Activated naive CD8-positive, alpha-beta T cell treated with anti-CD3 and anti-CD28 coated beads, Interleukin-2, amount 50 U/mL, for 16 hours (primary cell): Measurements from ENCODE around the gene DOCK3.
"Not testable (repeated sequence)": the region's sequence is repeated elsewhere in the genome, so short reads cannot be mapped to it uniquely, and the experiment has no call there.

Experiments
- DNase-seq: peaks from one replicate; pipeline ENCODE4 v3.0.0-alpha.2; 2020; ENCODE audit warnings: low read depth, low spot score

DOCK3 gene

DNA sequence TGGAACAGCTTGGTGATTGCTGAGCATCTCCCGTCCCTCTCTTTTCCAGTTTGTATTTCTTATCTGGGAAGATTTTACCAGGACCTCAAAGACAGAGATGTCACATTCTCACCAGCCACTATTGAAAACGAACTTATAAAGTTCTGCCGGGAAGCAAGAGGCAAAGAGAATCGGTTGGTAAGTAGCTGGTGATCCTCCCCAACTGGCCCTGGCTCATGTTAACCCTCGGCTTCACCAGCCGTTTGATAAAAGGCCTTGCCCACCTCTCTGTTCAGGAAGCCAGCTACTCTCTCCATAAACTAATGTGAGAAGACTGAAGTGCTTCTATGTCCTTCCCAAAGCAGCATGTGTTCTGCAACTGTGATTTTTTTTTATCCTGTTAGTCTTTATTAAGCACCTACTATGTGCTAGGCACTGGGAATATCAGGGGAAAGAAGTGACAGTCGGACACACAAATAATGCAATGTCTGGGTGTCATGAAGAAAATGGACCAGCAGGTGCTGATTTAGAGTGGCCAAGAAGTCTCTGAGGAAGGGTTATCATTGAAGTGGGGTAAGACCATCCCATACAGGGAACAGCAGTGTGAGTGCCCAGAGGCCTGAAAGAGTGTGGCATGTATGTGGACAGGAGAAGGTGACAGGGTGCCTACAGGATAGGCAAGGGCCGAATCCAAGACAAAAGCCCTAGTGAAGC is 711.6 kb downstream of the DOCK3 start:
- DNase-seq = no peak

GRCh38 chr3:51386852-51387229 is 712.1 kb downstream of the DOCK3 start:
- DNase-seq = no peak

DNA sequence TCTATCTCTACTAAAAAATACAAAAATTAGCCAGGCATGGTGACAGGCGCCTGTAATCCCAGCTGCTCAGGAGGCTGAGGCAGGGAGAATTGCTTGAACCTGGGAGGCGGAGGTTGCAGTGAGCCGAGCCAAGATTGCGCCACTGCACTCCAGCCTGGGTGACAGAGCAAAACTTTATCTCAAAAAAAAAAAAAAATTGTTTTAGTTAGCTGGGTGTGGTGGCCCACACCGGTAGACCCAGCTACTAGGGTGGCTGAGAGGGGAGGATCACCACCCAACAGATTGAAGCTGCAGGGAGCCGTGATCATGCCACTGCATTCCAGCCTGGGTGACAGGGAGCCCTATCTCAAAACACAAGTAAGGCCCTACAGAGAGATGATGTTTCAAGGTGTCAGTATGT is 712.6 kb downstream of the DOCK3 start:
- not testable (repeated sequence) for DNase-seq

DNA sequence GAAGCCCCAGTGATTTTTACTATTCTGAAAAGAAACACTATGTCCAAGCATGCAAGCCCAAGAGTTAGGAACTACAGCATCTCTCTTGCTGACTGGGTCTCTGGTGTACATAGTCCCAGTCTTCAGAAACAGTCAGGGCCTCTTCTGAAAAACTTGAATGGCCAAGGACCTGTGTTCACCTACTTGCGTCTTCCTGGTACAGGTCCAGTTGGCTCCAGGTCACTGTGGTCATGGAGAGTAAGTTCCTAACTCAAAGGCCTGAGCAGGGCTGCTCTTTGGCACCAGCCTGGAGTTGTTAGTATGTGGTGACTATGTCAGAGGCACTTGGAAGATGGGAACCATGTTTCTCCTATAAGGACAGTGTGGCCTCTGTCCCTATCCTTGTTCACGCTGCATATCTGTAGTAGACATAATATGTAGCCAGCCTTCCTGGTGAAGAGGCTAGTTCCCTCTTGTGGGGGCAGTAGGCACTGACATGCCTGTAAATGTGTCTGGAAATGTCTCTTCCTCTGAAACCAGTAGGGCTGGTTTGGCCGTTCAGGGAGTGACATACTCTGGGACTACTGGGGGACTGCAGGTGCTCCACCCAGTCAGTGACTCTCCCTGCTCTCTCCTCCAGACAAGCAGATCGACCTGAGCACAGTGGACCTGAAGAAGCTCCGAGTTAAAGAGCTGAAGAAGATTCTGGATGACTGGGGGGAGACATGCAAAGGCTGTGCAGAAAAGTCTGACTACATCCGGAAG is 713.7 kb downstream of the DOCK3 start:
- DNase-seq = no peak

DNA sequence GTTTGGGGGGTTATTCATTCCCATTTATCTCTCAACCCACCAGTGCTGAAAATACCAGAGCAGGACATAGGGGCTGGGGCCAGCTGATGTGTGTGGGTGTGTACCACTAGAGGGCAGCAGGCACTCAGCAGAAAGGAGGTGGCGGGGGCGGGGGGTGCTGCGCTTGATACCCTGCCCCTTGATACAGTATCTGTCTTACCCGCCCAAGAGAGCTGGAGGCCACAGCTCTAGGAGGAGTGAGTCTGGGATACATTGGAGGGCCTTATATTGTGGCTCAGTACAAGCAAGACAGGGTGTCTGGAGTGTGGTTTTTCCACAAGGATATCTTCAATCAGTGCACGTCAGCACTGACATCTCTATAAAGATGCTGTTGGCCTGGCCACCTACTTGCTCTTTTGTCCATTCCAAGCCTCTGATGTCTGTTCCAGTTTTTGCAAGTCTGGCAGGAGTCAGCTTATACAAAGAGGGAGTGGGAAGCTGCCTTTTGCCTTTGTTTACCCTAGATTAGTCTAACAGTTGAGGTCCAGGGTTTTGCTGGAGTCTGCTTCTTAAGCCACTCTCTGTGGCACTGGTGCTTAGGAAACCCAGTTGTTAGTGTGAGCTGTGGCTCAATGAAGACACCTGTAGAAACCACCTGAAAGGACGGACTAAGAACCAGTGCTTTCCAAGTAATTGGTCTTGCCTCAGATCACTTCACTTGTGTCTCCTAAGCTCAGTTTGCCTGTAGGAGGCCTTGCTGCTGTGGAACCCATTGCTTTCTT is 714.9 kb downstream of the DOCK3 start:
- no peak for DNase-seq

- no peak for DNase-seq
These were observed 715.7 kb downstream of the DOCK3 start for GRCh38 chr3:51390246-51391074.

DNA sequence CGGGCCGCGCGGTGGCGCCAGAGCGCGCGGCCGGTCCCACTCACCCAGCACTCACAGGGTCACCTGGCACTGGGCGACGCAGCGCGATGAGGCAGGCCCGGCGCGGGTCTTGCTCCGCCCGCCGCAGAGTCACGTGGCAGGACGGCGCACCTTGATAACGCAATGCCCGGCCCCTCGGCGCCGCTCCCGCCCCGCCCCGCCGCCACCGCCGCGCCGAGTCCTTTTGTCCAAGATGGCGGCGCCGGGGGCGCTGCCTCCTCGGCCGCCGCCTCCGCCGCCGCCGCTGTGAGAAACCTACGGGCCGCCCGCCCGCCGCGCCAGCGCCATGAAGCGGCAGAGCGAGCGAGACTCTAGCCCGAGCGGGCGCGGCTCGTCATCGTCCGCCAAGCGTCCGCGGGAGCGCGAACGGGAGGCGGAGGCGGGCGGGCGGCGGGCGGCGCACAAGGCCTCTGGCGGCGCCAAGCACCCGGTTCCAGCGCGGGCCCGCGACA is 716.4 kb downstream of the DOCK3 start, which contains the start of gene RBM15B:
Gene RBM15B (plus strand): TSS at position 211 of the 491 bp plus-strand sequence. CDS start 115 bp downstream, at position 326.
- peak; percentile 92 for DNase-seq

GRCh38 chr3:51391566-51392354 is 717.0 kb downstream of the DOCK3 start:
- DNase-seq = no peak

GRCh38 chr3:51392355-51393133 is 717.8 kb downstream of the DOCK3 start:
- no peak for DNase-seq

- no peak for DNase-seq
These were observed 718.4 kb downstream of the DOCK3 start for GRCh38 chr3:51393134-51393495.

DNA sequence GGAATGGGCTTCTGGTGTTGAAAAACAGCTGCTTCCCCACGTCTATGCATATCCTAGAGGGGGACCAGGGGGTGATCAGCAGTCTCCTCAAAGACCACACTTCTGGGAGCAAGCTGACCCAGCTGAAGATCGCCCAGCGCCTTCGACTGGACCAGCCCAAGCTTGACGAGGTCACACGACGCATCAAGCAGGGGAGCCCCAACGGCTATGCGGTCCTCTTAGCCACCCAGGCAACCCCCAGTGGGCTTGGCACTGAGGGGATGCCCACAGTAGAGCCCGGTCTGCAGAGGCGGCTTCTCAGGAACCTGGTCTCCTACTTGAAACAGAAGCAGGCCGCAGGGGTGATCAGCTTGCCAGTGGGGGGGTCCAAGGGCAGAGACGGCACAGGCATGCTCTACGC is 718.8 kb downstream of the DOCK3 start:
- no peak for DNase-seq

DNA sequence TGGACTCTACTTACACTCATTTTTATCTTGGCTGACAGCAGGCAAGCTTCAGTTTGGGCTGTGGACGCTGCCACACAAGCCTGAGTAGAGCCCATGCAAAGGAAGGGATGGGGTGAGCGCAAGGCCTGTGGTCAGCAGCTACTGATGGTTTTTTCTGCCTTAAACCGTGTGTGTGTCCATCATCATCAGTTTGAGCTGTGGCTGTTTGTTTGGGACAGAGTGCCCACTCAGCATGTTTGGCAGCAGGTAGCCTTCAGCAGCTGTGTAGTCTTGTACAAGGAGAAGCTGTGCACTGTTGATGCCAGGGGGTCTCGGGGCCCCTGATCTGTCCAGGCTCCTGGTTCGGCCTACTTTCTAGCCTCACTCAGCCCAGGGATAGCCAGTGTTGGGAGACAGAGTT is 719.8 kb downstream of the DOCK3 start:
- DNase-seq = no peak

DNA sequence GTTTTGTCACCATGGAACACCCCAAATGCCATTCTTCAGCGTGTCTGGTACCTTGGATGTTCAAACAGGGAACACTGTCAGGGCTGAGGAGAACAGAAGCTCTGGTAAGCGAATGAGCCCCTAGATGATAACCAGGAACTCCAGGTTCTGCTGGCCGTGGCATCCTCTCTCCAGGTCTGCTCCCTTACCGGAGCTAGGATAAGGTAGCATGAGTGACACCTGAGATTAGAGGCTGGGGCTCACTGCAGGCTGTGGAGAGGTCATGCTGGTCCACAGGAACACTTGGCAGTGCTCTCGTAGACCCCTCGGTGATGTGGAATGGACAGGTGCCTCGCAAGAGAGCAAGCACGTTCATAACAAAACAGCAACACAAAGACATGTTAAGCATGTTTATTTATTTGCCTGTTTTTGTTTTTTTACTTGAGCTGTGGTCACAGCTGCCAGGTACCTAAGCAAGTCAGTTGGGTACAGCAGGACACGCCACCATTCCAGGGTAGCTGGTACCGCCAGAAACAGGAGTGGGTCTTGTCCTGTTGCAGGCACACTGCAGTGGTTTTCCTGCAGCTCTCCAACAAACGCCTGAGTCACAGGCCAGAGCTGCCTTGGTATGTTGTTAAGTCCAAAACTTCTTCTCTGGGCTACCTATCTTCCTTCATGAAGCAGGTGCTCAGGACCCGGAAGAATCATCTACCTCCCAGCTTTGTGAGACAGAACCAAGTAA is 720.9 kb downstream of the DOCK3 start:
- DNase-seq = no peak

GRCh38 chr3:51396401-51396800 is 721.7 kb downstream of the DOCK3 start:
- no peak for DNase-seq

DNA sequence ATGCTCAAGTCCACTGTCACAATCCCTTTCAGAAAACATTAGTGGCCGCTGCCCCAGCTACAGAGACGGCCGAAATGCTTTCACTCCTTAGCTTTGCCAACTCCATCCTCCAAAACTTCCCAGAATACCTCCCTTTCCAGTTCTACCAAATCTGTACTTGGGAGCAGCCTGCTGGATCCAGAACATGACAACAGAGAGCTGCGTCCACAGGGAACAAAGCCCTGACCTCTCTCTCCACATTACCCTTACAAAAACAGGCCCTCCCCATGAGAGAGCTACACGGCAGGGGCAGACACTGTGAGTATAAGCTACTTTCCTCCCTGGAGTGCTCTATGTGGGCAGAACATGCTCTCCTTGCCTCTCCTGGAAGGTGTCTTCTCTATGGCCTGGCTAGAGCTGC is 722.7 kb downstream of the DOCK3 start:
- no peak for DNase-seq

GRCh38 chr3:51398595-51399310 is 724.0 kb downstream of the DOCK3 start:
- no peak for DNase-seq

DNA sequence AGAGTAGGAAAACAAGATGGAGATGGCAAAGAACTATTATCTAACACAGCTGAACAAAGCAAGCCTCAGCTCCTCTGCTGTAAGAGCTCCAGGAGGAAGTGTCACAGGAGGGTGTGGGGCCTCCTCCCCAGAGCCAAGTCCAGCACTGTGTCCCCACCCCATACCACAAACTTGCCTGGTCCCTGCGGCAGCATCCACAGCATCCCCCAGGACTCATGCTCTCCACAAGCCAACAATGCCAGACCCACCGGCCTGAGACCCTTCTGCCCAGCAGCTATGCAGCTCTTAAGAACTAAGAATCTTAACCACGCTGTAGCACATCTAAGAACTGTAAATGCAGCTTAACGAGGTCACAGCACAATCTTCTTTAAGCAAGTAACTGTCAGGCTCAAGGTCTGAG is 725.4 kb downstream of the DOCK3 start:
- DNase-seq = no peak

GRCh38 chr3:51401735-51402134 is 727.0 kb downstream of the DOCK3 start:
- DNase-seq = no peak

DNA sequence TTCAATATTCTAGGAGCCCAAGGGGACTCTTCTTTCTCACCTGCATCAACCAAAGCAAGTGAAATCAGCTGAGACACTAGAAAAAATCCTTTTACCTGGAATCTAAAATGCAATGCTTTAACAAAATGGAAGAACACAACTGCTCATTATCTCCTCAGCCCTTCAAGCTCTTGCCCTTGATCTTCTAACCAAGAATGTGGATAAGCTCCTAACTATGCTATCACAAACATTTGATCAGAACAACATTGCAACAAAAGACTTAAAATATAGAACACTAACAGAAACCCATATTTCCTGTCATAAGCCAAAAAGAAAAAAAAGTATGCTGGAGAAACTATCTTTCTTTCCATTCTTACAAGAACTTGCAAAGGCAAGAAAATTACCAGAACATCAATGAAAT is 728.9 kb downstream of the DOCK3 start:
- DNase-seq = no peak
